Measurements from ENCODE around the gene PRPF8. TPM values are rescaled to one million over a fixed set of nuclear protein-coding genes. Genes with fewer than 3 reads are reported as not detected.

PRPF8 gene
- polyA plus RNA-seq, 3 donors, result 53.3 to 128 (median 78.0) TPM

- Histone ChIP-seq H3K9ac (ENCODE audit: insufficient read depth, low read length, poor library complexity, severe bottlenecking) (no peak overlapping the region), H3K27ac (ENCODE audit: low read depth in 1 of 2, low read length in 2 of 2) (no peak overlapping the region), H3K27me3 (ENCODE audit: control insufficient read depth in 2 of 2, insufficient read depth in 2 of 2, low read length in 2 of 2) (peaks cover 0 to 26% of the 10 kb centered on the region in 2 donors), H3K79me2 (ENCODE audit: insufficient read depth, low read length) (peaks cover 34% of the 10 kb centered on the region), H3K4me1 (ENCODE audit: control insufficient read depth in 1 of 2, insufficient read depth in 2 of 2, low read length in 2 of 2) (peaks cover 36 to 45% of the 10 kb centered on the region in 2 donors), H3K9me3 (replicated peaks in 1 of 2; ENCODE audit: control insufficient read depth in 1 of 2, insufficient read depth in 1 of 2, low read length in 2 of 2) (no peaks in the 10 kb centered on the region), H2AFZ (ENCODE audit: insufficient read depth, low read depth, low read length, poor library complexity, severe bottlenecking) (no peak overlapping the region), H3K36me3 (replicated peaks in 1 of 2; ENCODE audit: control insufficient read depth in 1 of 2, insufficient read depth in 2 of 2, low read length in 2 of 2) (peaks cover 19 to 26% of the 10 kb centered on the region in 2 donors), H3K4me2 (replicated peaks; ENCODE audit: extremely low read depth, low read length, poor library complexity, severe bottlenecking) (no peak overlapping the region), H3K4me3 (replicated peaks in 1 of 3; ENCODE audit: low read depth in 2 of 3, low read length in 3 of 3) (no peak overlapping the region), H4K20me1 (ENCODE audit: insufficient read depth, low read length) (peaks cover 59% of the 10 kb centered on the region)
- Mint-ChIP-seq H3K4me3 (peak overlapping the region in 1 of 2 donors; percentile 48), H3K27ac (peak overlapping the region in 1 of 7 donors; percentile 21), H3K36me3 (peaks cover 39 to 41% of the 10 kb centered on the region in 2 donors), H3K27me3 (ENCODE audit: low read depth in 3 of 3) (peaks cover 25 to 58% (median 29%) of the 10 kb centered on the region in 3 donors), H3K4me1 (peaks cover 39% of the 10 kb centered on the region), H3K9me3 (peaks cover 0 to 5% (median 1%) of the 10 kb centered on the region in 7 donors)
- intact Hi-C loops (cut with micrococcal nuclease), result loop anchor here in 1 of 2 donors (10.0 kb wide), 2 partner anchors 67 to 323 kb away; partner anchors contain the start of genes DPH1, RILP and SCARF1
- no peak for TF ChIP-seq CTCF (IDR thresholded peaks at IDR 0.05)
- 93% methylated on average over 3 of the region's 8 CpGs for WGBS (ENCODE audit: insufficient coverage)
- DNase-seq, result no peak
These were observed 27.6 kb upstream of the PRPF8 start for GRCh38 chr17:1712271-1712670.

- Mint-ChIP-seq H3K4me3 (peak overlapping the region in 1 of 2 donors; percentile 48), H3K27ac (no peak overlapping the region), H3K4me1 (peaks cover 37% of the 10 kb centered on the region), H3K27me3 (ENCODE audit: low read depth in 3 of 3) (peaks cover 26 to 62% (median 30%) of the 10 kb centered on the region in 3 donors), H3K9me3 (peaks cover 0 to 5% (median 1%) of the 10 kb centered on the region in 7 donors), H3K36me3 (peaks cover 39 to 41% of the 10 kb centered on the region in 2 donors)
- intact Hi-C loops (cut with micrococcal nuclease), result loop anchor here in 1 of 2 donors (10.0 kb wide), 2 partner anchors 67 to 323 kb away; partner anchors contain the start of genes DPH1, RILP and SCARF1
- Histone ChIP-seq H3K36me3 (replicated peaks in 1 of 2; ENCODE audit: control insufficient read depth in 1 of 2, insufficient read depth in 2 of 2, low read length in 2 of 2) (peaks cover 19 to 26% of the 10 kb centered on the region in 2 donors), H3K4me3 (replicated peaks in 1 of 3; ENCODE audit: low read depth in 2 of 3, low read length in 3 of 3) (no peak overlapping the region), H3K4me2 (replicated peaks; ENCODE audit: extremely low read depth, low read length, poor library complexity, severe bottlenecking) (no peak overlapping the region), H3K9ac (ENCODE audit: insufficient read depth, low read length, poor library complexity, severe bottlenecking) (no peak overlapping the region), H3K27ac (ENCODE audit: low read depth in 1 of 2, low read length in 2 of 2) (no peak overlapping the region), H2AFZ (ENCODE audit: insufficient read depth, low read depth, low read length, poor library complexity, severe bottlenecking) (no peak overlapping the region), H3K79me2 (ENCODE audit: insufficient read depth, low read length) (peaks cover 34% of the 10 kb centered on the region), H4K20me1 (ENCODE audit: insufficient read depth, low read length) (peaks cover 59% of the 10 kb centered on the region), H3K4me1 (ENCODE audit: control insufficient read depth in 1 of 2, insufficient read depth in 2 of 2, low read length in 2 of 2) (peaks cover 35 to 42% of the 10 kb centered on the region in 2 donors), H3K27me3 (ENCODE audit: control insufficient read depth in 2 of 2, insufficient read depth in 2 of 2, low read length in 2 of 2) (peaks cover 0 to 29% of the 10 kb centered on the region in 2 donors), H3K9me3 (replicated peaks in 1 of 2; ENCODE audit: control insufficient read depth in 1 of 2, insufficient read depth in 1 of 2, low read length in 2 of 2) (no peaks in the 10 kb centered on the region)
- no CpG with 5 or more reads among the region's 4 CpGs for WGBS (ENCODE audit: insufficient coverage)
- no peak for TF ChIP-seq CTCF (IDR thresholded peaks at IDR 0.05)
- no peak for DNase-seq
These were observed 27.1 kb upstream of the PRPF8 start for GRCh38 chr17:1711804-1712203.

Data from CD14-positive monocyte (primary cell).